Liver (tissue), 9 donors: ENCODE measurements around the gene CPED1. TPM values are rescaled to one million over a fixed set of nuclear protein-coding genes. Genes with fewer than 3 reads are reported as not detected.

Source experiments
- DNase-seq: peaks from one replicate; pipeline ENCODE4 v3.0.0-alpha.2; 2017; ENCODE audit warnings: low spot score
- H3K27ac ChIP-seq, 2 donors: one replicate each; pipeline ENCODE4 v1.7.0; 2013; ENCODE audit warnings: inconsistent platforms in 2 of 2, low read length in 2 of 2, control low read depth in 1 of 2, low read depth in 1 of 2, mild to moderate bottlenecking in 1 of 2
- H3K27me3 ChIP-seq, 4 donors: one replicate each; pipeline versions ENCODE4 v1.6.1 to v1.7.0; 2013; ENCODE audit warnings: low read length in 3 of 4, inconsistent platforms in 1 of 4, mild to moderate bottlenecking in 1 of 4, moderate library complexity in 1 of 4; ENCODE audit not compliant: control insufficient read depth in 4 of 4, insufficient read depth in 4 of 4
- H3K36me3 ChIP-seq, 4 donors: one replicate each; pipeline versions ENCODE4 v1.6.1 to v1.7.0; 2013; ENCODE audit warnings: low read length in 3 of 4, mild to moderate bottlenecking in 3 of 4, low read depth in 1 of 4, moderate library complexity in 1 of 4; ENCODE audit not compliant: control insufficient read depth in 4 of 4, insufficient read depth in 3 of 4
- H3K4me1 ChIP-seq, 4 donors: one replicate each; pipeline versions ENCODE4 v1.6.1 to v1.7.0; 2013; ENCODE audit warnings: low read length in 3 of 4, mild to moderate bottlenecking in 3 of 4, moderate library complexity in 1 of 4; ENCODE audit not compliant: control insufficient read depth in 4 of 4, insufficient read depth in 4 of 4
- H3K4me3 ChIP-seq, 3 donors: one replicate each; pipeline versions ENCODE4 v1.6.1 to v1.7.0; 2013; ENCODE audit warnings: low read length in 3 of 3, control low read depth in 1 of 3, low read depth in 1 of 3, mild to moderate bottlenecking in 1 of 3
- H3K9ac ChIP-seq, 2 donors: one replicate each; pipeline ENCODE4 v1.7.0; 2013; ENCODE audit warnings: low read length in 2 of 2, mild to moderate bottlenecking in 2 of 2, moderate library complexity in 2 of 2, control low read depth in 1 of 2, low read depth in 1 of 2
- H3K9me3 ChIP-seq, 4 donors: one replicate each; pipeline versions ENCODE4 v1.6.1 to v1.7.0; 2013; ENCODE audit warnings: low read length in 3 of 4; ENCODE audit not compliant: control insufficient read depth in 4 of 4
- ATF3 ChIP-seq: IDR thresholded peaks from 2 replicates; pipeline ENCODE4 v1.6.1; 2016; ENCODE audit warnings: antibody characterized with exemption
- CTCF ChIP-seq: fragments of 150-350 bp; IDR thresholded peaks from 2 replicates; pipeline ENCODE4 v1.5.1; 2017; ENCODE audit warnings: improper control_type of control experiment, low read depth, low read length; ENCODE audit not compliant: missing input control
- FOXA1 ChIP-seq: IDR thresholded peaks from 2 replicates; pipeline ENCODE4 v1.6.1; 2016; ENCODE audit warnings: antibody characterized with exemption
- FOXA2 ChIP-seq: IDR thresholded peaks from 2 replicates; pipeline ENCODE4 v1.6.1; 2016; ENCODE audit warnings: antibody characterized with exemption
- GABPA ChIP-seq, 2 donors: IDR thresholded peaks in 1 of 2; conservative IDR thresholded peaks in 1 of 2; 2 replicates each; pipeline ENCODE4 v1.6.1; 2016; ENCODE audit warnings: antibody characterized with exemption in 2 of 2, mild to moderate bottlenecking in 1 of 2, moderate library complexity in 1 of 2
- HNF4G ChIP-seq: IDR thresholded peaks from 2 replicates; pipeline ENCODE4 v1.6.1; 2016; ENCODE audit warnings: antibody characterized with exemption
- JUND ChIP-seq, 2 donors: IDR thresholded peaks; 2 replicates each; pipeline ENCODE4 v1.6.1; 2016; ENCODE audit warnings: antibody characterized with exemption in 2 of 2
- RAD21 ChIP-seq, 2 donors: IDR thresholded peaks; 2 replicates each; pipeline ENCODE4 v1.6.1; 2016; ENCODE audit warnings: antibody characterized with exemption in 2 of 2, mild to moderate bottlenecking in 2 of 2
- RXRA ChIP-seq, 2 donors: IDR thresholded peaks; 2 replicates each; pipeline ENCODE4 v1.6.1; 2017 to 2018; ENCODE audit warnings: antibody characterized with exemption in 2 of 2, mild to moderate bottlenecking in 1 of 2
- SP1 ChIP-seq: IDR thresholded peaks from 2 replicates; pipeline ENCODE4 v1.6.1; 2018; ENCODE audit warnings: antibody characterized with exemption, mild to moderate bottlenecking
- TAF1 ChIP-seq: conservative IDR thresholded peaks from 2 replicates; pipeline ENCODE4 v1.6.1; 2016; ENCODE audit warnings: antibody characterized with exemption, mild to moderate bottlenecking
- YY1 ChIP-seq: IDR thresholded peaks from 2 replicates; pipeline ENCODE4 v1.6.1; 2016; ENCODE audit warnings: antibody characterized with exemption, mild to moderate bottlenecking
- ZBTB33 ChIP-seq: IDR thresholded peaks from 2 replicates; pipeline ENCODE4 v1.6.1; 2016; ENCODE audit warnings: antibody characterized with exemption
- WGBS: extraction: QIAGEN DNeasy Blood & Tissue Kit; methylation state at CpG from one replicate; pipeline ENCODE4 v1.1.7; 2013; 5-methylcytosine and 5-hydroxymethylcytosine counted together
- polyA plus RNA-seq, 2 donors: library from polyadenylated mRNA; stranded (reverse) in 1 of 2; unstranded in 1 of 2; fragments of 200-250 nt in 1 of 2; fragments of >200 nt in 1 of 2; fragmentation: Nextera tagmentation in 1 of 2; extraction: Ambion mirVana in 1 of 2; gene quantifications; one replicate each; pipeline versions ENCODE4 v1.2.1 to v1.2.3, GENCODE V29; 2013 to 2015
- total RNA-seq, 2 donors: library from RNA; depleted of rRNA; stranded (reverse); fragments of >200 nt; gene quantifications; one replicate each; pipeline ENCODE4 v1.2.3, GENCODE V29; 2014
- donor health status: healthy.
- donor health status: healthy.
- donor health status: healthy.
- donor health status: healthy.
- donor health status: healthy.

CPED1 gene
- total and polyA plus RNA-seq, 4 donors = 8.5 to 58.0 (median 14.6) TPM

- no peak for DNase-seq
- peaks cover 2 to 65% (median 43%) of the 10 kb centered on the region in 4 donors for H3K36me3 ChIP-seq
- 81% methylated on average over 1 of the region's 1 CpG for WGBS
- H3K9ac ChIP-seq = no peak overlapping the region
- no peak overlapping the region for H3K27ac ChIP-seq
- no peaks in the 10 kb centered on the region for H3K4me1 ChIP-seq
- H3K9me3 ChIP-seq = no peaks in the 10 kb centered on the region
- H3K4me3 ChIP-seq = no peak overlapping the region
- no peaks in the 10 kb centered on the region for H3K27me3 ChIP-seq
- TF ChIP-seq YY1 = no peak
- no peak for TF ChIP-seq ZBTB33
- TF ChIP-seq RAD21 (IDR thresholded peaks at IDR 0.05) = no peak
Measured at GRCh38 chr7:120973849-120974248, 14.7 kb upstream of the CPED1 start.

- 44% methylated on average over 1 of the region's 1 CpG for WGBS
- H3K9me3 ChIP-seq = no peaks in the 10 kb centered on the region
- no peaks in the 10 kb centered on the region for H3K4me1 ChIP-seq
- no peak overlapping the region for H3K4me3 ChIP-seq
- H3K9ac ChIP-seq = no peak overlapping the region
- TF ChIP-seq SP1 (no peak), YY1 (no peak), FOXA2 (no peak), ATF3 (no peak), GABPA (IDR thresholded peaks at IDR 0.05 in 1 of 2, conservative IDR thresholded peaks at IDR 0.05 in 1 of 2) (no peak), ZBTB33 (no peak), JUND (IDR thresholded peaks at IDR 0.05) (no peak), TAF1 (no peak), CTCF (no peak)
- DNase-seq = no peak
- no peaks in the 10 kb centered on the region for H3K27me3 ChIP-seq
- peaks cover 2 to 11% (median 7%) of the 10 kb centered on the region in 4 donors for H3K36me3 ChIP-seq
- no peak overlapping the region for H3K27ac ChIP-seq
Measured at GRCh38 chr7:120979765-120980499, 8.6 kb upstream of the CPED1 start.

- Histone ChIP-seq H3K4me1 (no peaks in the 10 kb centered on the region), H3K4me3 (no peak overlapping the region), H3K36me3 (peaks cover 0 to 6% (median 0%) of the 10 kb centered on the region in 4 donors), H3K9ac (no peak overlapping the region), H3K9me3 (no peaks in the 10 kb centered on the region), H3K27ac (no peak overlapping the region), H3K27me3 (no peaks in the 10 kb centered on the region)
- 92% methylated on average over 1 of the region's 1 CpG for WGBS
- DNase-seq = no peak
- TF ChIP-seq FOXA1 (no peak), GABPA (IDR thresholded peaks at IDR 0.05 in 1 of 2, conservative IDR thresholded peaks at IDR 0.05 in 1 of 2) (no peak), SP1 (no peak), CTCF (no peak), ZBTB33 (no peak), RXRA (IDR thresholded peaks at IDR 0.05) (no peak), HNF4G (no peak), ATF3 (no peak)
Measured at GRCh38 chr7:120981117-120981516, 7.4 kb upstream of the CPED1 start.
